H1 (cell line): Measurements from ENCODE around the gene LMNTD1. TPM values are rescaled to one million over a fixed set of nuclear protein-coding genes. Genes with fewer than 3 reads are reported as not detected.

Source experiments
- CBX8 ChIP-seq: fragments of 300-800, 300-1000 bp; sonication (generic); IDR thresholded peaks from 2 replicates; pipeline ENCODE4 v1.7.1; 2016; ENCODE audit warnings: low read depth, low read length, borderline replicate concordance
- NANOG ChIP-seq: IDR thresholded peaks from 2 replicates; pipeline ENCODE4 v1.6.1; 2011; ENCODE audit warnings: low read length, low read depth, mild to moderate bottlenecking, inconsistent platforms; ENCODE audit not compliant: insufficient read depth, poor library complexity, severe bottlenecking
- POLR2AphosphoS5 ChIP-seq: IDR thresholded peaks from 2 replicates; pipeline ENCODE4 v1.6.1; 2011; ENCODE audit warnings: low read depth, low read length
- RNF2 ChIP-seq: fragments of 200-900, 300-1000 bp; sonication (generic); IDR thresholded peaks from 2 replicates; pipeline ENCODE4 v1.7.1; 2016; ENCODE audit warnings: borderline replicate concordance, low read depth, mild to moderate bottlenecking, antibody characterized with exemption, low read length; ENCODE audit not compliant: poor library complexity, severe bottlenecking; ENCODE audit errors: missing control alignments
- polyA plus RNA-seq, 7 experiments: library from polyadenylated mRNA; depleted of rRNA in 3 of 7; stranded (reverse) in 5 of 7; unstranded in 2 of 7; fragments of >200 nt in 5 of 7; fragments of 200-250 nt in 2 of 7; gene quantifications; 1 replicate in 5 of 7; 2 replicates in 1 of 7; 4 replicates in 1 of 7; pipeline versions ENCODE4 v1.2.1 to v1.2.3, GENCODE V29; 2011 to 2013; ENCODE audit warnings: missing spikeins in 2 of 7, mixed read lengths in 2 of 7
- total RNA-seq: library from RNA; stranded (reverse); fragmentation: NEBNext Ultra II Directional; extraction: Animal tissue kit (Norgen Biotek cat#: 25700); gene quantifications from 2 replicates; pipeline ENCODE4 v1.2.1, GENCODE V29; 2021

Gene LMNTD1
- total and polyA plus RNA-seq, 2 of the 8 experiments (the other 6 are each of a cell fraction or from before 2014, with no cell fraction given) = not detected

- TF ChIP-seq POLR2AphosphoS5 = no peak
- TF ChIP-seq RNF2 = no peak
- TF ChIP-seq CBX8 = no peak
- TF ChIP-seq NANOG = no peak
Measured at GRCh38 chr12:25459541-25459951, 93.5 kb downstream of the LMNTD1 start (continued).
